Brain microvascular endothelial cell (primary cell): ENCODE data around the gene NRF1.

Experiments
- DNase-seq: peaks from one replicate; pipeline ENCODE4 v3.0.0-alpha.2; 2020
- H3K27ac ChIP-seq: fragments of 250-450 bp; sonication (Bioruptor Pico); 2 replicates; pipeline ENCODE4 v1.5.1; 2020; ENCODE audit warnings: mild to moderate bottlenecking, moderate library complexity
- H3K27me3 ChIP-seq: fragments of 250-450 bp; sonication (Bioruptor Pico); replicated peaks from 2 replicates; pipeline ENCODE4 v1.5.1; 2020; ENCODE audit warnings: mild to moderate bottlenecking
- H3K36me3 ChIP-seq: fragments of 250-450 bp; sonication (Bioruptor Pico); replicated peaks from 2 replicates; pipeline ENCODE4 v1.5.1; 2020; ENCODE audit warnings: mild to moderate bottlenecking
- H3K4me3 ChIP-seq: 2 replicates; pipeline ENCODE4 v1.5.1; 2011; ENCODE audit warnings: low read depth, mild to moderate bottlenecking, control low read depth, low read length, moderate library complexity
- in situ Hi-C: cut with HindIII; loops from 2 replicates; pipeline ENCODE4 v1.10.0; 2017; ENCODE audit warnings: low sequenced_read_pairs, low pct_ligation_motif_present
- TF ChIP-seq, protein P1 (sequence below): IDR thresholded peaks from 2 replicates; pipeline ENCODE4 v1.5.1; 2011; ENCODE audit warnings: low read depth, mild to moderate bottlenecking, moderate library complexity, low read length, control low read depth, inconsistent platforms; ENCODE audit errors: missing control alignments

NRF1 gene

DNA sequence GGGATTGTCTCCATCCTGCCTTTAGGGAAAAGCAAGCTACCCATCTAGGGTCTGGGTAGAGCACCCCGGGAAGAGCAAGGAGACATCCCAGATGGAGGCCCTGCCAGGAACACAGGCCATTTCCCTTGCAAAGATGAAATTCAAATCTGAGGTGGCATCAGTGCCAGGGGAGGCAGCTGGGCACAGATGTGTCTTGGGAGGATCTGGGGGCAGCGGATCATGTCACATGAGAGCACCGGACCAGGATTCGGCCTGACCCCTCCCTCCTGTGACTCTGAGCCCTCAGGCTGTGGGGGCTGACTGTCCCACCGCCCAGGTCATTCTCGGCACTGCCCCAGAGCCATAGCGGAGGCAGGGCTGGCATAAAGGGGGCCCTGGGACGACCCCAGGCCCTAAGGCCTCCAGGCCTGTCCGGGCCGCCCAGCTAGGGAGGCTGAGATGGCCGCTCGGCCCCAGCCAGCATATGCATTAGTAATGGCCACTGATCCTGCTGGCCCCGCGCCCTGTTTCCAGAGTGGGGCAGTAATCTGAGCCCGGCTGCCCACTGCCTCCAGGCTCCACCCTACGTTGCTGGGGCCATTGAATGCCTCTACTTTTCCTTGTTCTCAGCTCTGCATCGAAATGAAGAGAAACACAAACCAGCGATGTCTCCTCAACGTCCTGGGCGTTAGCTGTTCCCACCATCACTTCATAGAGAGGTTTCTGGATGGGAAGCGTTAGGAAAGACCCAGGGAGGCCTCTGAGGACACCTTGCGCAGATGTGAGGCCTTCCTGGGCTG, 192.8 kb downstream of the NRF1 start:
- Histone ChIP-seq H3K27me3 (peaks cover 2% of the 10 kb centered on the region), H3K36me3 (no peaks in the 10 kb centered on the region), H3K4me3 (no peak overlapping the region), H3K27ac (no peak overlapping the region)
- TF ChIP-seq, protein P1, sequence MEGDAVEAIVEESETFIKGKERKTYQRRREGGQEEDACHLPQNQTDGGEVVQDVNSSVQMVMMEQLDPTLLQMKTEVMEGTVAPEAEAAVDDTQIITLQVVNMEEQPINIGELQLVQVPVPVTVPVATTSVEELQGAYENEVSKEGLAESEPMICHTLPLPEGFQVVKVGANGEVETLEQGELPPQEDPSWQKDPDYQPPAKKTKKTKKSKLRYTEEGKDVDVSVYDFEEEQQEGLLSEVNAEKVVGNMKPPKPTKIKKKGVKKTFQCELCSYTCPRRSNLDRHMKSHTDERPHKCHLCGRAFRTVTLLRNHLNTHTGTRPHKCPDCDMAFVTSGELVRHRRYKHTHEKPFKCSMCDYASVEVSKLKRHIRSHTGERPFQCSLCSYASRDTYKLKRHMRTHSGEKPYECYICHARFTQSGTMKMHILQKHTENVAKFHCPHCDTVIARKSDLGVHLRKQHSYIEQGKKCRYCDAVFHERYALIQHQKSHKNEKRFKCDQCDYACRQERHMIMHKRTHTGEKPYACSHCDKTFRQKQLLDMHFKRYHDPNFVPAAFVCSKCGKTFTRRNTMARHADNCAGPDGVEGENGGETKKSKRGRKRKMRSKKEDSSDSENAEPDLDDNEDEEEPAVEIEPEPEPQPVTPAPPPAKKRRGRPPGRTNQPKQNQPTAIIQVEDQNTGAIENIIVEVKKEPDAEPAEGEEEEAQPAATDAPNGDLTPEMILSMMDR, result no peak
- in situ Hi-C loops, result no loop called here
- DNase-seq, result no peak

DNA sequence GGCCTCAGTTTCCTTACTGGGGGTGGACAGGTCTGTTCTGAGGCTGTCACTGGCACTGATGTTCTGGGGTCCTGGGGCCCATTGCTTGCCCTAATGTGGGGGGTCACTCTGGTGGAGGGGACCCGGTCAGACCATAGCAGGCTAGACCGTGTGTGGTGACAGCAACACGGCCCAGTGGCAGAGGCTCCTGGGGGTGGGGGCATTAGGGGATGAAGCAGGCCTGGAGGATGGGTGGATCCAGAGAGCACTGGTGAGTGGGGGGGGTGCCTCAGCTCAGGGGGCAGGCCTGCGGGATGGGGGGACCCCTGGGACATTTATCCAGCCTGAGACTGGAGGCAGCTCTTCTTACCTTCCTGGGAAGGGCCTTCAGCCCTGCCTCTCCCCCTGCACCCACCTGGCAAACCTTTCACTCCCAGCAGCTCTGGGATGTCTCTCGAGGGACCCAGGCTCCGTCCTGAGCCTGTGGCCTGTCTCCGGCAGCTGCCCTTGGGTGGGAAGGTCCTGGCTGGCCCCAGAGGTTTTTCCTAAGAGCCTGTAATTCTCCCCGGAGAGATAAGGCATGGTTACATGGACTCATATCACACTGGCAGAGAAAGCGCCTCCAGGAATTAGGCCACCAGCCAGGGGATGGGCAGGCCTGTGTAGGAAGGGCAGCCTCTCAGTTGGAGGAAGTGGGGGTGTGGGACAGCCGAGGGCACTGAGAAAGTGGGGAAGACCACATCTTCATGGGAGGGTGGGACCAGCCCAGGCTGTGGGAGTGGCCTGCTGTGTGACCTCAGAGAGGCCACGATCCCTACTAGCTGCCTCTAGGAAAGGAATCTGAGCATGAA, 193.6 kb downstream of the NRF1 start:
- Histone ChIP-seq H3K36me3 (no peaks in the 10 kb centered on the region), H3K4me3 (no peak overlapping the region), H3K27me3 (peaks cover 2% of the 10 kb centered on the region), H3K27ac (no peak overlapping the region)
- DNase-seq, result no peak
- in situ Hi-C loops, result no loop called here
- TF ChIP-seq, protein P1, result no peak
